ENCODE results near the gene RAB27B.

Gene RAB27B

DNA sequence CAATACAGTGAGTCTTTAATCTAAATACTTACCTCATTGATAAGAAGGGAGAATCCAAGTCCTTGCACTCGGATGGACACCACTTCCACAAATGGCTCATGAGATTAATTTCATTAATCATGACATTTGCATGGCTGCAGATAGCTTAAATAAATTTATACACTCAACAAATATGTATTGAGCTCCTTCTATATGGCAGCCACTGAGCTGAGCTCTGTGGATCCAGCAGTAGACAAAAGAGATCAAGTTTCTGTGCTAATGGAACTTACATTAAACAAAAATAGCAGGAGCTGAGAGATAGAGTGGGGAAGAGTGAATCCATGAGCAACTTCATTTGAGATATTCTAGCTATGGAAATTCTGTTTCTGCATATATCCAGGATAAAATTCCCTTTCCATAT is 44.4 kb downstream of the RAB27B start:
- no peak for DNase-seq

DNA sequence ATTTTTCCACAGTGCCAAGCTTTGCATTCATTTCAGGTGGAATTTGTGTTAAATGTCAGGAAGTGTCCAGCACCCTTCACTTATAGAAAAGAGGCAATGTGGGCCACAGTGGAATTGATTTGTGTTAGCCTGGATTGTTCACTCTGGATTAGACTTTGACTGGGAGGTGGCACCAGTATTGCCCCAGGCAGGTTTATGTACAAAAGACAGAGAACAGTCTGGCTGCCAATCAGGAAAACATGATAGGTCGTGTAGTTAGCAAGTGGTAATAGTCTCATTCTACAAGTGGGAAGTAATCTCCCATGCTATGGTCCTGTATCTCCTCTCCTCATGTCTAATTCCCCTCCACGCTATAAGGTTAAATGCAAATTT is 45.6 kb downstream of the RAB27B start:
- no peak for DNase-seq

DNA sequence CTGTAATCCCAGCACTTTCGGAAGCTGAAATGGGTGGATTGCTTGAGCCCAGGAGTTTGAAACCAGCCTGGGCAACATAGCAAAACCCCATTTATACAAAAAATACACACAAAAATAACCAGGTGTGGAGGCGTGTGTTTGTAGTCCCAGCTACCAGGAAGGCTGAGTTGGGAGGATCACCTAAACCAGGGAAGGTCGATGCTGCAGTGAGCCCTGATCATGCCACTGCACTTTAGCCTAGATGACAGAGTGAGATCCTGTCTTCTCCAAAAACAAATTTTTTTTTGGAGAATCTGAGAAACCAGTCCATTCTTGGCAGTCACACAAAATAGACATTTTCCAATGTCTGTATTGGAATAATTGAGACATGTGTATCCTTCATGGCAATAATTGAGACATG is 46.8 kb downstream of the RAB27B start:
- DNase-seq, result no peak

DNA sequence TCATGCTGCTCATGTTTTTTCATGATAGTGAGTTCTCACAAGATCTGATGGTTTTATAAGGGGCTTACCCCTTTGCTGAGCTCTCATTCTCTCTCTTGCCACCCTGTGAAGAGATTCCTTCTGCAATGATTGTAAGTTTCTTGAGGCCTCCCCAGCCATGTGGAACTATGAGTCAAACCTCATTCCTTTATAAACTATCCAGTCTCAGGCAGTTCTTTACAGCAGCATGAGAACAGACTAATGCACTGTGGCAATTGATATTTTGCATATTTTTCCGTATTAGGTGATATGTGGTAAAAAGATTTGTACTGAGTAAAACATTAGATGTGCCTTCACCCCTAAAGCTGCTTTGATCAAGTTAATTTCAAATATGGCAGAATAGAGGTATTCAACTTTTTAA is 48.8 kb downstream of the RAB27B start:
- DNase-seq, result no peak

DNA sequence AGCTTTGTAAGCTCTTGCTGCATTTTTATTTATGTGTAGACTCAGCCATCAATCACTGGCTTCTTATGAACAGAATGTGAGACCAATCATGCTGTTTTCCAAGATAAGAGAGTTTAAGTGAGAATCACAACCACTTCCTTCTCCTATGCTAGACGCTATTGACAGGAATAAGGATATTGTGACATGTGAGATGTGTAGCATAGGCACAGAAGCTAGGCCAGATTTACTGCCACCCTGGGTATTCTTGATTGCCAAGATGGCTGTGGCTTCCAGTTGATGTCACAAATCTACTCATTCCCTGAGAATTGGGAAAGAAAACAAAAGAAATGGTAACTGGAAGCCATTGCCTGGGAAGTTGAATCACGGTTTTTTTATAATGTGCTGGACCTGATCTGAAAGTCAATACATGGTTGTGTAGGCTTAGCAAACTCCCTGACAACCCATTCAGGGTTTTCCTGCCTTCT is 49.9 kb downstream of the RAB27B start:
- no peak for DNase-seq

DNA sequence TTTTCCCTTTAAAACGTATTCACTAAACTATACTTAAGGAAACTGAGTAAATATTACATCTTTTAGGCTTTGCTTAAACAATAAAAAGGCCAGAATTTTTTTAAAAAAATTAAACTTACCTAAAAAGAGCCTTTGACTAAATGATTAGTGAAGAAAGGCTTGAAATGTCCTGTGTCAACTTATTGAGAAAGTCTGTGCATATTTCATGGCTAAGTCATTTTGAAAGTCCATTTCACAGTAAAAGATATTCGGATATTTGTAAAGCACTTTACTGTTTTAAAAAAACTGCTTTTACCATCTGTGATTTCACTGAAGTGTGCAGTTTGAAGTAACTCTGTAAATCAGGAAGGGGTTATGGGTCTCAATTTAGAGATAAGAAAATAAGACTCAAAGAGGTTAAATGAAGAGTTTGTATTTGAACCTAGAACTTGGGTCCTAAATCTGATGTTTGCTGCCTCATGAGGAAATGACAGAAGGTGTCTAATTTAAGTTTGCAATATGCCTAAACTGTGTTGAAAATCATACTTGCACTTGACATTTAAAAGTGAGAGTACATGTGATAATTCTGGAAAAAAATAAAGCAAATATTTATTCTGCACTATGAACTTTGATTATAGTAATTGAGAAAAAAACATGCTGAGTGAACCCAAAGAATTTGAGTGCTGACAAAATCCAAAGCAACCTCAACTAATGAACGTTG is 50.5 kb downstream of the RAB27B start:
- no peak for DNase-seq

DNA sequence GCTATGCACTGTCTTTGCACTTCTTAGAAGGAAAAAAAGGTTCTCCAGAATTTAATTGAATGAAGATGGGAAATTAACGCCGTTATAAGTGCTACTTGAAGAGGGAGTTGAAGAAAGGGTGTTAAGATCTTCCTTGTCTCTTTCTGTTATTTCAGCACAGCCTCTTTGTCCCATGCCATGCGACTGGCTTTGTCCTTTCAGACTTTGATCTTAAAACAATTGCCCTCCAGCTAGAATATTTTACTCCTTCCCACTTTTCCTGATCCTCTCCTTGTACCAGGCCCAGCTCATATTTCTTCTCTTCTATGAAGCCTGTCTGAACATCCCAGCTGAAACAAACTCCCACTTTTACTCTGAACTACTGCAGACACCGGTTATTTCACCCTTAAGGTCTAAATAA is 51.4 kb downstream of the RAB27B start:
- no peak for DNase-seq

DNA sequence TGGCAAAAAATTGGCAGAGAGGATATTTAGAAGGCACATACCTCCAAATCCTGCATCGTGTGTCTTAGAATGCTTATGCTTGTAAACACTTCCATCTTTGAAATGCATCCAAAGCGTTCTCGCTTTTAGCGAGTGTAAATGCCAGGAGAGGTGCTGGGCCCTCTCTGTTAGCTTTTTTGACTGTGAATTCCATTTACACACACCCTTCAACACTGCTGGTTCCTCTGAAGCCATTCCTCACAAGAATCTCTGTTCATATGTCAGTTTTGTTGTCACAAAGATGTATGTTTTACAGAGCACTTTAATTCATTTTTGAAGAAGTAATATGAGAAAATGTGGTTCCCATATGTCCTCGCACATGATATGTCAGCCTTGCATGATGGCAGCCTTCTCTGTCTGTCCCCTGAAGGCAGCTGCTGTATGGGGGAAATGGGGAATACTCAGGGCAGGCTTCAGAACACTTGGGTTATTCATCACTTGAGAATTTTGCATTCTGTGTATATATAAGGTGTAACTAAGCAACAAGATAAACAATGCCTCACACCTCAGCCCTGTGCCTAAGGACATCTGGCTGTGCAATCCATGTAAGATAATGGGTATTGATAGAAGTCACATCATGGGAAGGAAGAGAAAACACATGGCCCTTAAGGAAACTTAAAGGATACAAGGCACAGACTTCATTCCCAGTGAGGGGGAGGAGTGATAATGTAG is 52.3 kb downstream of the RAB27B start:
- DNase-seq, result no peak

DNA sequence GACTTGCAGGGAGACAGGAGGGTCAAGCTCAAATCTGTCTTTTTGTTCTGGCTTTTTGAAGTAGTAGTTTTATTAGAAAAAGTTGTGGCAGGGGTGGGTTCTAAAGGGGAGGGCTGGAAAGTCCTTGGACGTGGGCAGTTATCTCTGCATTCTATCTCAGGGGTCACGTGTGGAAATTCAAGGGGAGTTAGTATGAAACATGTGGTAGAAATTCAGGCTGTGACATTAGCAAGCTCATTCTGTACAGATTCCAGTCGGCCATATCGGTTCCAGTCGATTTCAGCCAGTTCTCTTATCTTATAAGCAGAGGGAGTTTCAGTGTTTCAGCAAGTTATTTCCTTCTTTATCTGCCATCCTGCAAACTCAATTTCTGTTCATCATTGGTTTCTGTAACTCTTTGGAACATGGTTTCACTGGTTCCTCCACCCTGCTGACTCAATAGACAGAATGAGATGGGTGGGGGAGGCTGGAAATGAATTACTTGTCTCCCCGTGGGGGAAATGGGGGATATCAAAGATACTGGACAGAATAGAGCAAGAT is 53.0 kb downstream of the RAB27B start:
- no peak for DNase-seq

DNA sequence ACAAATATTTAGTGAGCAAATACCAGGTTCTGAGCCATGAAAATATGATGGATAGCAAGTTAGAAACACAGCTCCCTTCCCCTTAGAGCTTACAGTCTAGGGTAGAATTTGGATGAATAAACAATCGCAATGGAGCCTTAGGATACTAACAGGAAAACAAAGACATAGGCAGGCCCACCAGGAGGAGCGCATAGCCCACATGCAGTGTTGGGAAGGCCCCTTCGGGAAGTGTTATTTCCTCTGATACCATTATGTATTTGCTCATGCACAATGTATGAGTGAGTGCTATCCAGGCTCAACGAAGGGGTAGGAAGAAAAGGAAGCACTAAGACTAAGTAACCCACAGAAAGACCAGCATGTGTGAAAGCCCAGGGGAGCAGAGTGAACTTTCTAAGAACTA is 54.0 kb downstream of the RAB27B start:
- no peak for DNase-seq

DNA sequence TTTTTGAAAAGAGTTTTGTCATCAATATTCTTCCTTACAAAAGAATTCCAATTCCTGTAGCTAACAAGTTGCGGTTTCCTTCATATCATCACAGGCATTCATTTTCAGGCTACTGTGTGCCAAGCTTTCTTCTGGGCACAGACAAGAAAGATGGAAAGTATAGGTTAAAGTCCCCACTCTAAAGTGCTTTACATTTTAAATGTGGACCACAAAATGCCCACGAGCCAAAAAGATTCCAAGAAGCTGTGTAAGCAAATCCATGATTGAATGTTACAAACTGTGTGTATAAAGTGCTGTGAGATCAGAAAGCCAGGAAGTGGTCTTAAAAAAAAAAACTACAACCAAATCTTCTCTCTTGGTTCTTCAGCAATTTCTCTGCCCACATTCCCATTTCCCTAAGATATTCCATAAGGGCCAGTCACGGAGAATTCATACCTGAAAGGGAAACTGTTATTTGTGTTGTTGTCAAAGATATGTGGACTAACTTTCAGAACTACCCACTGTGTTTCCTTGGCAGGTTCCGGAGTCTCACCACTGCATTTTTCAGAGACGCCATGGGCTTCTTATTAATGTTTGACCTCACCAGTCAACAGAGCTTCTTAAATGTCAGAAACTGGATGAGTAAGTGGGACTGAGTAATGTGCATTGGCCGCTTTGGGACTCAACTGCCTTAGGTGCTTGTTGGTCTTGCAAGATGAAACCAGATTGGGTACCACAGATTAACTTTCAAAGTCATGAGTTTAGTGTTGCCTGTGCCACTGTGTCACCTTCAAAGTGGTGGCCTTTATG is 55.7 kb downstream of the RAB27B start:
- no peak for DNase-seq

DNA sequence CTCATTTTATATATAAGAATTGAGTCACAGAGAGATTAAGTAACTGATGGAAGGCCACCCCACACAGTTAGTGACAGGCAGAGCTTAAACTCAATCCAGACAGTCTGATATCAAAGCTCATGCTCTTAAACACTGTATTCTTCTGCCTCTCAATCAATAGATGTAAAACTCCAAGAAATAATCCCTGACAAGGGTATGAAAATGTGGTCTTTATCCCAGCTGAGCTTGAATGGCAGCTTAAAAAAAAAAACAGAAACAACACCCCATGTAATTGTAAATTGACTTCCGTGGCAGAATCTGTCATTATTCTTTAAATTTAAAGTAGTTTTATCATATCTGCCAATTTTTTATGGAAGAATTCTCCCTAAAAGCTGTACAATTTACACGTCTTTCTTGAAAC is 60.1 kb downstream of the RAB27B start:
- no peak for DNase-seq

DNA sequence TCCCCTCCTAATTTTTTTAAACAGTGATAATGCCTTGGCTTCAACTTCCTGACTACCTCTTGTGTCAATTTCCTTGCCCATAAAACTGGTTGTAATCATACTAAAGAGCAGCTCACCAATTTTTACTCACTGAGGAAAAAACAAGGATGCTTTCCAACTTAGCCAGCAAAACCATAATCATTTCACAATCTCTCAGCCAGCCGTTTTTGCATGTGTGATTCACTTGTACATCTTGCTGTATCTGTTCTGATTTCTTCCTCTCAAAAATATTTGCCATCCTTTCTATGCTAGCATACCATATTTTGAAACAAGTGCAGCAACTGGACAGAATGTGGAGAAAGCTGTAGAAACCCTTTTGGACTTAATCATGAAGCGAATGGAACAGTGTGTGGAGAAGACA is 60.7 kb downstream of the RAB27B start:
- DNase-seq, result no peak

DNA sequence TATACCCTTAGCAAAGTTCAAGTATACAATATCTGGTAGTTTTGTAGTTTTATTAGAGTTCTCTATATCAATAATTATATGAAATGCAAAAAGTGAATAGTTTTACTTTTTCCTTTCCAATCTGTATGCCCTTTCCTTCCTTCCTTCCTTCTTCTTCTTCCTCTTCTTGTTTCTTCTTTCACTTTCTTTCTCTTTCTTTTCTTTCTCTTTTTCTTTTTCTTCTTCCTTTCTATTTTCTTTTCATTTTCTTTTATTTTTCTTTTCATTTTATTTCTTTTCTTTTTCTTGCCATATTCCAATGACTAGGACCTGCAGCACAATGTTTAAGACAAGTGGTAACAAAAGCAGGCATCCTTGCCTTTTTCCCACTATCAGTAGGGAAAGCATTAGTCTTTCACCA is 71.2 kb downstream of the RAB27B start:
- DNase-seq, result no peak

DNA sequence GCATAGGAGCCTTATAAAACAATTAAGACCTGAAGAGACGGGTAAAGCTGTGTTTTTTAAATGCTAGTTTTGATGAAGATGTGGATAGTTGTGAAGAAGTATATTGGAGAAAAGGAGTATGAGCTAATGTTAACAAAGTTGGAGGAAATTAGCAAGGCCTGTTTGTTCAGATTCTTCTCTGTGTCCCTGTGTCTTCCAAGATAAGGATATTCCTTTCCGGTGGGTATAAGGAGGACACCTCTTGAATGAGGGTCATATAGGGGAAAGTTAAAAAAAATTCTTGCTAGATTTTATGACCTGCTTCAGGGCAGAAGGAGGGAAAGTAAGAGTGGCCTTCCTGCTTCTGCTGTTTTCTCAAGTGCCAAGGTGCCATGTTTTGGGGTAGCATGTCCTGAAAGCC is 72.0 kb downstream of the RAB27B start:
- DNase-seq, result no peak

DNA sequence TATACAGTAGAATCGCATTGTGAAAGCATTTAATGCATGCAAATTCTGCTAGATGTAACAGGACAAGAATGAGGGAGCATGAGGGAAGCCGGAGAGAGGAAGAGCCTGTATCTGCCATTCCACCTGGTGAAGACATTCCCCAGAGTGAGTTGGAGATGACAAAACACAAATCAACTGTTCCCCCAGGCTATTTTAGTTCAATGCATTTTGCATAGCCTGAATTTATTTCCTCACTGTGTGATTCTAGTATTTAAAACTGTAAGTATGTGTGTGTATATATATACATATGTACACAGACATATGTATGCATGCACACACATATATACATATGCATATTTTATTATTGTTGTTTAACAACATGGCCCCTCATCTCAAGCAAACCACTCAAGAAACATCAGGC is 76.3 kb downstream of the RAB27B start:
- DNase-seq, result no peak

DNA sequence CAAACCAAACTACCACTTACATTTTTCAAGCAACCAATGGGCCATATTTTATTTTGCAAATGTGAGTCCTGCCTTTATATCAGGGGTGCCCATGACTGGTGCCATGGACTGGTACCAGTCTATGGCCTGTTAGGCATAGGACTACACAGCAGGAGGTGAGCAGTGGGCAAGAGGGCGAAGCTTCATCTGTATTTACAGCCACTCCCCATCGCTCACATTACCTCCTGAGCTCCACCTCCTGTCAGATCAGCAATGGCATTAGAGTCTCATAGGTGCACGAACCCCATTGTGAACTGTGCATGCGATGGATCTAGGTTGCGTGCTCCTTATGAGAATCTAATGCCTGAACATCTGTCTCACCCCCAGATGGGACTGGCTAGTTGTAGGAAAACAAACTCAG is 77.4 kb downstream of the RAB27B start:
- DNase-seq, result no peak

DNA sequence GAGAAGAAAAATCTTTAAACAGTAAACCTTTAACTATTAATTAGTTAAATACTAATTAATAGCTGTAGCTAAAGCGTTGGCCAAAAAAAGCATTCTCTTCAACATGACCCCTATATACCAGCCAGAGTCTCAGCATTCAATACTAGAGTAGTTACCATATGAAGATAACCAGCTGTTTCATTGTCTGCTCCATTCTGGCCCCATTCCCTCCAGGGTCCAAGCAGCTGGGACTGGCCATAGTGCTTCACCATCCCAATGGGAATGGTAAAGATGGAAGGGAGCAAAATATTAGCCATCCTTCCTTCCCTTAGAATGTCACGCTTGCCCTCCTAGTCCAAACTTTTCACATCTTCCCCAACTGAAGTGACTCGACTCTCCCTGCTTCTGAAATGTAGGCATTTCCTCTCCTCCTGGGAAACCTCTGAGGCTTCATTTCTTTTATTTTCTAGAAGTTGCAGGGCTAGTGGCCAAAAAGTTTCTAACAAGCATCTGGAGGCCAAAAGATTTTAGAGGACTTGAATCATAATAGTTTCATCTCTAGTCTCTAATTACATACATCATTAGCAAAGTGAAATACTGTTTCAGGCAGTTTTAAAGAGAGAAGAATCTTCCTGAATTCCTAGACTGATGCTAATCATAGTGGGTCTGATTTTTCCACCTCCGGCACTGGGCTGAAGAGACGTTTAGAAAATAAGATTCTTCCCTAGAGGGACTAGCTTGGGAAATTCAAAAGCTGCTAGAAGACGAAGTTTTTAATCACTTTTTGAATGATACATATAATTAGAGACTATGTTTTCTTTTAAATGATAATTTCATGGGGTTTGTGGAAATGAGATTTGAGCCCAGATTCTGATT is 78.3 kb downstream of the RAB27B start:
- no peak for DNase-seq

DNA sequence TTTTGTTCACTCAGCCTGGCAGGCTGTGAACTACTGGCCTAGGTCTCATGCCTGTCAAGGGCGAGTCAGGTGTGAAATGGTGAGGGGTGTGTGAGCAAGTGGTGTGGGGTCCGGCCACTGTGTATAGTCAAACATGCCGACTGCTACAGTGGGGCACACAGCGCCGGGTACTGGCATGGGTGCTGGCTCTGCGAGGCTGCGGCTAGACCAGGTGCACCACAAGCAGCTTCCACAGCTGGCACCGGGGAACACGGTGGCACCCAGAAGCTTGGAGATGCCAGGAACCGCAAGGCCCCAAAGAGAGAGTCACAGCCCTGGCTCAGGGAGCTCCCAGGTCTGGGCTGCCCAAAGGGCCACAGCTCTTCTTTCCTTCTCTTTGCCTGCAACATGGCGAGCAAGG is 81.3 kb downstream of the RAB27B start:
- no peak for DNase-seq

DNA sequence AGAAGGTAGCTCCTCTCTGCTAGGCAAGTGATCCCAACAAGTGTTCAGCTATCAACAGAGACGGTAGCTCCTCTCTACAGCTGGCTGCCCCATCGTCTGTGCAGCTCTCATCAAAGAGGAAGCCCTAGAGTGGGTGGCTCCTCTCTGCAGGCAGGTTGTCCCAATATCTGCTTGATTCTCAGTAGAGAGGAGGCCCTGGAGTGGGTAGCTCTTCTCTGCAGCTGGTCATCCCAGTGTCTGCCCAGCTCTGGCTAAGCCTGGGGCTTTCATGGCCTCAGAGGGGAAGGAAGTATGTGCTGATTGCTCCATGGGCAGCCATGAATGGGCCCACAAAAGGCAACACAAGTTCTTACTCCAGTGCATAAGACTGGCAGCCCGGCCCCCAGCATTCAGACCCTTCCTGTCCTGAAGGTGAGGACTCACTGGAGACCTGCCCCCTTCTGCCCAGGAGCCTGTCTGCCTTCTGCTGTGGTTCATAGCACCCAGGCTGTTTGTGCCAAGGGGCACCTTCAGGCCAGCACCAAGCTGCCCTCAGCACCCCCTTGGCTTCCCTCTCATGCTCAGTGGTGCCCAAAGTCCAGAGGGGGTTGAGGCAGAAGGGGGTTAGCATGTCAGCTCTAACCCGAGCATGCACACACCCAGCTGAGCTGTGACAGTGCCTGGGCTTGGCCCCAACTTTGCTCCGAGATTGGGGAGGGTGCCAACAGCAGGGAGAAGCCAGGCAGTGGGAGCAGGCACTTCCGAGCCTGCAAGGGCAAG is 82.1 kb downstream of the RAB27B start:
- no peak for DNase-seq

DNA sequence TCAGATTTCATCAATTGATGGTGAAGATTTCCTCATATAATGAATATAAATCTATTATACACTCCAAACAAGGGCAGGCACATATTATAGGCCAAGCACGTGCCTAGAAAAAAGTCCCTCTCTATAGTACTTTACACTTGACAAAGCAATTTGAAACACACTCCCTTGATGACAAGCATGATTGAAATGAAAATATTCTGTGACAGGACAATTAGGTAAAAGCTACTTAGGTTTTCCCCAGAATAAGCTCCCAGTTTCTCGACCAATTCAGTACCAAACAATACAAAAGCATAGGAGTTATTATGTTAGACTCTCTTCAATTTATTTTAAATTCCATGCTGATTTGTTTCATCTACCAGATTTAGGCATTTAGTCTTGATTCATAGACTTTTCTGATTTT is 83.3 kb downstream of the RAB27B start:
- no peak for DNase-seq

DNA sequence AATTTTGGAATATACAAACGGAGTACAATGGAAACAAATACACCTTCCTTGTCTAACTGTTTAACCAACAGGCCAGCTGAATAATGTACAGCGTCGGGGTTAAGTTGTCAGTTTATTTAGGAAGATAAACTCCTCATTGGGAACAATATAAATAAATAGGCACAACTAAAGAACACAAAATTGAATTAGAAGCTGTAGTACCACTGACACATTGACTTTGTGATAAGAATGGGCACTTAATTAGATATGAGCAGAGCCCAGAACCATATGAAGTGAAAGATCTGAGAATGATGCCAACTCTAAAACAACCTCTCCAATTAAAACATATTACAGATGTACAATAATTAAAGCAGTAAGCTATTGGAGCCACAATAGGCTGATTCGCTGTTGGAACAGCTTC is 86.5 kb downstream of the RAB27B start:
- no peak for DNase-seq

Measured in amniotic stem cell (primary cell).